K562 (cell line): ENCODE measurements around the gene PCP2. TPM values are rescaled to one million over a fixed set of nuclear protein-coding genes. Genes with fewer than 3 reads are reported as not detected.

ENCODE experiments used
- CBX3 ChIP-seq, 2 experiments: IDR thresholded peaks; 1 replicate in 1 of 2; 2 replicates in 1 of 2; pipeline ENCODE4 v1.6.1; 2012; ENCODE audit warnings: inconsistent platforms in 2 of 2, low read length in 2 of 2, borderline replicate concordance in 1 of 2, control low read depth in 1 of 2
- EZH2 ChIP-seq: IDR thresholded peaks from 2 replicates; pipeline ENCODE4 v1.6.1; 2012; ENCODE audit warnings: low read depth, mild to moderate bottlenecking, inconsistent platforms, low read length, borderline replicate concordance
- GTF2B ChIP-seq: IDR thresholded peaks from 2 replicates; pipeline ENCODE4 v1.6.1; 2011; ENCODE audit not compliant: insufficient read length; ENCODE audit errors: extremely low read depth
- HNRNPUL1 ChIP-seq: fragments of 200-400 bp; formaldehyde crosslinking; IDR thresholded peaks from 2 replicates; pipeline ENCODE4 v1.6.1; 2017; ENCODE audit warnings: low read length
- MYBL2 ChIP-seq, 2 experiments: fragments of 450-650 bp in 1 of 2; sonication (generic) in 1 of 2; formaldehyde crosslinking in 1 of 2; IDR thresholded peaks; 2 replicates each; pipeline versions ENCODE4 v1.6.1 to v1.8.1; 2017 to 2022; ENCODE audit warnings: borderline replicate concordance in 1 of 2, inconsistent platforms in 1 of 2, low read depth in 1 of 2, mild to moderate bottlenecking in 1 of 2, missing genetic modification reagents in 1 of 2, moderate library complexity in 1 of 2
- NONO ChIP-seq, 2 experiments: fragments of 200-400 bp in 1 of 2; fragments of 450-650 bp in 1 of 2; formaldehyde crosslinking in 1 of 2; IDR thresholded peaks; 2 replicates each; pipeline ENCODE4 v1.6.1; 2017; ENCODE audit warnings: low read depth in 2 of 2, mild to moderate bottlenecking in 2 of 2, moderate library complexity in 2 of 2, low read length in 1 of 2
- NR3C1 ChIP-seq: sonication (generic); formaldehyde crosslinking; IDR thresholded peaks from 2 replicates; pipeline ENCODE4 v1.8.1; 2022; ENCODE audit warnings: missing genetic modification reagents
- PHB ChIP-seq: fragments of 250-450 bp; sonication (Bioruptor Pico); IDR thresholded peaks from 2 replicates; pipeline ENCODE4 v1.5.0; 2021
- ZBTB40 ChIP-seq, 2 experiments: fragments of 450-650 bp in 1 of 2; sonication (generic) in 1 of 2; formaldehyde crosslinking in 1 of 2; IDR thresholded peaks; 2 replicates each; pipeline versions ENCODE4 v1.7.1 to v1.9.0; 2016 to 2022; ENCODE audit warnings: inconsistent platforms in 1 of 2, mild to moderate bottlenecking in 1 of 2, missing genetic modification reagents in 1 of 2
- ZBTB9 ChIP-seq: fragments of 450-650 bp; formaldehyde crosslinking; IDR thresholded peaks from 2 replicates; pipeline ENCODE4 v1.4.0; 2020; ENCODE audit warnings: mild to moderate bottlenecking, moderate library complexity
- ZFP30 ChIP-seq: fragments of 250-450 bp; sonication (Bioruptor Pico); IDR thresholded peaks from 2 replicates; pipeline ENCODE4 v1.8.0; 2022; ENCODE audit warnings: moderate library complexity, mild to moderate bottlenecking, inconsistent platforms, borderline replicate concordance
- ZNF699 ChIP-seq: fragments of 250-450 bp; sonication (Bioruptor Pico); IDR thresholded peaks from 2 replicates; pipeline ENCODE4 v1.8.0; 2021; ENCODE audit warnings: mild to moderate bottlenecking, moderate library complexity; ENCODE audit not compliant: insufficient replicate concordance
- polyA plus RNA-seq, 8 experiments: library from polyadenylated mRNA; depleted of rRNA in 4 of 8; stranded (reverse) in 5 of 8; unstranded in 3 of 8; fragments of >200 nt; fragmentation: Nextera tagmentation in 2 of 8; fragmentation: Illumina TruSeq in 1 of 8; extraction: Ambion mirVana in 2 of 8; extraction: Trizol in 1 of 8; gene quantifications; 2 replicates each; pipeline versions ENCODE4 v1.2.1 to v1.2.3, GENCODE V29; 2011 to 2014; ENCODE audit warnings: inconsistent platforms in 1 of 8, missing spikeins in 1 of 8
- total RNA-seq, 7 experiments: library from RNA; depleted of rRNA in 6 of 7; stranded (reverse); fragments of >200 nt in 6 of 7; fragmentation: Illumina TruSeq in 2 of 7; extraction: Trizol in 2 of 7; gene quantifications; 2 replicates each; pipeline versions ENCODE4 v1.2.1 to v1.2.3, GENCODE V29; 2011 to 2021; ENCODE audit warnings: low replicate concordance in 1 of 7

The PCP2 gene
- total and polyA plus RNA-seq, 9 of the 15 experiments (the other 6 are each of a cell fraction or from before 2014, with no cell fraction given): 0.17 to 1.3 (median 0.49) TPM; not detected in 3

- 0 out of 2 replicates have a peak, but pooled peaks have one; percentile 24 for TF ChIP-seq ZBTB40 (IDR thresholded peaks at IDR 0.05)
- no peak for TF ChIP-seq ZBTB40 (CRISPR knock-in tag; IDR thresholded peaks at IDR 0.05)
- TF ChIP-seq PHB: no peak
- TF ChIP-seq EZH2: no peak
- TF ChIP-seq ZNF699: no peak
- peak in 1 of 2 experiments; percentile 71; a peak in 2 of 4 replicates for TF ChIP-seq NONO (IDR thresholded peaks at IDR 0.05; ENCODE audit: low read depth in 2 of 2, low read length in 1 of 2)
- 0 out of 2 replicates have a peak, but pooled peaks have one; percentile 48 for TF ChIP-seq NR3C1 (CRISPR knock-in tag)
- TF ChIP-seq MYBL2 (IDR thresholded peaks at IDR 0.05; ENCODE audit: low read depth): no peak
- TF ChIP-seq MYBL2 (CRISPR knock-in tag; IDR thresholded peaks at IDR 0.05; ENCODE audit: borderline replicate concordance): no peak
- TF ChIP-seq GTF2B: no peak
- TF ChIP-seq ZBTB9 (CRISPR knock-in tag): peak; percentile 92
- no peak for TF ChIP-seq ZFP30 (CRISPR knock-in tag)
- TF ChIP-seq CBX3 (IDR thresholded peaks at IDR 0.05; ENCODE audit: borderline replicate concordance in 1 of 2, low read length in 2 of 2): no peak
- TF ChIP-seq HNRNPUL1: no peak
Measured at GRCh38 chr19:7680606-7681339, 47.3 kb upstream of the PCP2 start, which contains the start of gene TRAPPC5 (continued).
